Left cardiac atrium (tissue), 4 donors: ENCODE data around the gene KLK2. TPM values are rescaled to one million over a fixed set of nuclear protein-coding genes. Genes with fewer than 3 reads are reported as not detected.

Source experiments
- ATAC-seq, 2 donors: fragments of 200-7000 bp; cut with Tn5 transposase; one replicate each; pipeline ENCODE4 v1.9.1; 2020; ENCODE audit warnings: mild to moderate bottlenecking in 2 of 2, moderate library complexity in 2 of 2
- DNase-seq: peaks from one replicate; pipeline ENCODE4 v3.0.0-alpha.2; 2020
- intact Hi-C, 2 donors: fragments of 100-400 bp; cut with DNase I; formaldehyde crosslinking; loops; one replicate each; pipeline versions ENCODE4 v1.14.1 to v1.15.1; 2022 to 2023
- total RNA-seq, 2 donors: library from RNA; stranded (reverse); fragmentation: NEBNext Ultra II Directional; extraction: Animal tissue kit (Norgen Biotek cat#: 25700); gene quantifications; one replicate each; pipeline ENCODE4 v1.2.1, GENCODE V29; 2021
- donor health status: DM: no; HTN: yes; CAD: no.
- donor health status: DM: no; HTN: yes; CAD: no; lungs with severe emphysema.
- donor health status: DM: yes; HTN: yes; CAD: no.
- donor health status: Dilated cardiomyopathy.

KLK2 gene
- total RNA-seq, 2 donors from 2014 or later: not detected

DNA sequence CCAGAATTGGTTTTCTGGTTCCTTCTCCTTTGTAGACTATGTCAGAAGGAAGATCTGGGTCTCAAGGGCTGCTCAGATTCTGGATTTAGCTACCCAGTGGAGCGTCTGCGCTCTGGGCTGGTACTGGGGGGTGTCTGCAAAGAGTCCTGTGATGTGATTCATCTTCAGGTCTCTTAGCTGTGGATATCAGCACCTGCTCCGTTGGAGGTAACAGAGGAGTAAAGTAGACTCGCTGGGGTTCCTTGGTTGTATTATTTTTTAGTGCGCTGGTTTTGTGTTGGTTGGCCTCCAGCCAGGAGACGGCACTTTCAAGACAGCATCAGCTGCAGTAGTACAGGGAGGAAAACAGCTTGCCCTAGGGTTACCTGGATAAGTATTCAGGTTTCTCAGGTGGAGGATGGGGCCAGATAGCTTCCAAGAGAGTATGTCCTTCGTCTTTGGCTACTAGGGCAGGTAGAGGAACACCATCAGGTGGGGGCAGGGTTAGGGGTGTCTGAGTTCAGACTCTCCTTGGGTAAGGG is 29.5 kb upstream of the KLK2 start:
- DNase-seq (no peak), ATAC-seq (no peak)
- intact Hi-C loops: no loop called here

GRCh38 chr19:50844296-50844935 is 28.8 kb upstream of the KLK2 start:
- ATAC-seq: no peak
- no peak for DNase-seq
- intact Hi-C loops: no loop called here

- intact Hi-C loops: no loop called here
- DNase-seq (no peak), ATAC-seq (no peak)
Observed at GRCh38 chr19:50850738-50851137, 22.5 kb upstream of the KLK2 start.

GRCh38 chr19:50851620-50852019 is 21.6 kb upstream of the KLK2 start:
- DNase-seq: no peak
- intact Hi-C loops: no loop called here
- no peak for ATAC-seq

GRCh38 chr19:50854636-50855410 is 18.4 kb upstream of the KLK2 start, which contains the start of gene KLK3:
TSS of gene KLK3 (plus strand) at chr19:50854915. CDS start at chr19:50854956, 41 bp downstream.
- DNase-seq (no peak), ATAC-seq (no peak)
- intact Hi-C loops: no loop called here

- DNase-seq (no peak), ATAC-seq (no peak)
- intact Hi-C loops: no loop called here
Observed at GRCh38 chr19:50857366-50857765, 15.9 kb upstream of the KLK2 start.

DNA sequence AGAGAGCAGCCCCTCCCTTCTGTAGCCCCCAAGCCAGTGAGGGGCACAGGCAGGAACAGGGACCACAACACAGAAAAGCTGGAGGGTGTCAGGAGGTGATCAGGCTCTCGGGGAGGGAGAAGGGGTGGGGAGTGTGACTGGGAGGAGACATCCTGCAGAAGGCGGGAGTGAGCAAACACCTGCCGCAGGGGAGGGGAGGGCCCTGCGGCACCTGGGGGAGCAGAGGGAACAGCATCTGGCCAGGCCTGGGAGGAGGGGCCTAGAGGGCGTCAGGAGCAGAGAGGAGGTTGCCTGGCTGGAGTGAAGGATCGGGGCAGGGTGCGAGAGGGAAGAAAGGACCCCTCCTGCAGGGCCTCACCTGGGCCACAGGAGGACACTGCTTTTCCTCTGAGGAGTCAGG is 14.4 kb upstream of the KLK2 start:
- DNase-seq (no peak), ATAC-seq (no peak)
- intact Hi-C loops: no loop called here

GRCh38 chr19:50859849-50860248 is 13.4 kb upstream of the KLK2 start:
- DNase-seq (no peak), ATAC-seq (no peak)
- intact Hi-C loops: no loop called here

GRCh38 chr19:50861010-50861409 is 12.2 kb upstream of the KLK2 start:
- ATAC-seq (no peak), DNase-seq (no peak)
- intact Hi-C loops: no loop called here

- intact Hi-C loops: no loop called here
- DNase-seq: no peak
- no peak for ATAC-seq
Observed at GRCh38 chr19:50861496-50862286, 11.5 kb upstream of the KLK2 start.

DNA sequence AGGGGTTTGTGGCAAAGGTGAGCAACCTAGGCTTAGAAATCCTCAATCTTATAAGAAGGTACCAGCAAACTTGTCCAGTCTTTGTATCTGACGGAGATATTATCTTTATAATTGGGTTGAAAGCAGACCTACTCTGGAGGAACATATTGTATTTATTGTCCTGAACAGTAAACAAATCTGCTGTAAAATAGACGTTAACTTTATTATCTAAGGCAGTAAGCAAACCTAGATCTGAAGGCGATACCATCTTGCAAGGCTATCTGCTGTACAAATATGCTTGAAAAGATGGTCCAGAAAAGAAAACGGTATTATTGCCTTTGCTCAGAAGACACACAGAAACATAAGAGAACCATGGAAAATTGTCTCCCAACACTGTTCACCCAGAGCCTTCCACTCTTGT is 3.8 kb upstream of the KLK2 start:
- ATAC-seq (no peak), DNase-seq (no peak)
- intact Hi-C loops: no loop called here

DNA sequence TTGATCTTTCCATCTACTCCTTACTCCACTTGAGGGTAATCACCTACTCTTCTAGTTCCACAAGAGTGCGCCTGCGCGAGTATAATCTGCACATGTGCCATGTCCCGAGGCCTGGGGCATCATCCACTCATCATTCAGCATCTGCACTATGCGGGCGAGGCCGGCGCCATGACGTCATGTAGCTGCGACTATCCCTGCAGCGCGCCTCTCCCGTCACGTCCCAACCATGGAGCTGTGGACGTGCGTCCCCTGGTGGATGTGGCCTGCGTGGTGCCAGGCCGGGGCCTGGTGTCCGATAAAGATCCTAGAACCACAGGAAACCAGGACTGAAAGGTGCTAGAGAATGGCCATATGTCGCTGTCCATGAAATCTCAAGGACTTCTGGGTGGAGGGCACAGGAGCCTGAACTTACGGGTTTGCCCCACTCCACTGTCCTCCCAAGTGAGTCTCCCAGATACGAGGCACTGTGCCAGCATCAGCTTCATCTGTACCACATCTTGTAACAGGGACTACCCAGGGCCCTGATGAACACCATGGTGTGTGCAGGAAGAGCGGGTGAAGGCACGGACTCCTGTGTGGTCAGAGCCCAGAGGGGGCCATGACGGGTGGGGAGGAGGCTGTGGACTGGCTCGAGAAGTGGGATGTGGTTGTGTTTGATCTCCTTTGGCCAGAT is 2.7 kb upstream of the KLK2 start:
- ATAC-seq (no peak), DNase-seq (no peak)
- intact Hi-C loops: no loop called here

DNA sequence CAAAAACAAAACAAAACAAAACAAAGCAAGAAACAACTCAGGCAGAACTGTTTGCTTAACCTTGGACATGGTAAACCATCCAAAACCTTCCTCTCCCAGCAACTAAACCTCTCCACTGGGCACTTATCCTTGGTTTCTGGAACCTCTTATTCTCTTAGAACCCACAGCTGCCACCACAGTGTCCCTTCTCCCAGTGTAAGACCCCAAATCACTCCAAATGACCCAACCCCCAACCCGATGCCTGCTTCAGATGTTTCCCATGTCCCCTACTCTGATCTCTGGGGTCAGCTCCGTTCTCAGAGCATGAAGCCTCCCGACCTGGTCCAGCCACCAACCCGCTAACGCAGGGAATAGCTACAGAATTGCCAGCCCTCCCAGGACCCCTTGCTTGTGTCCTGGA is 972 bp downstream of the KLK2 start:
- intact Hi-C loops: no loop called here
- DNase-seq (no peak), ATAC-seq (no peak)

DNA sequence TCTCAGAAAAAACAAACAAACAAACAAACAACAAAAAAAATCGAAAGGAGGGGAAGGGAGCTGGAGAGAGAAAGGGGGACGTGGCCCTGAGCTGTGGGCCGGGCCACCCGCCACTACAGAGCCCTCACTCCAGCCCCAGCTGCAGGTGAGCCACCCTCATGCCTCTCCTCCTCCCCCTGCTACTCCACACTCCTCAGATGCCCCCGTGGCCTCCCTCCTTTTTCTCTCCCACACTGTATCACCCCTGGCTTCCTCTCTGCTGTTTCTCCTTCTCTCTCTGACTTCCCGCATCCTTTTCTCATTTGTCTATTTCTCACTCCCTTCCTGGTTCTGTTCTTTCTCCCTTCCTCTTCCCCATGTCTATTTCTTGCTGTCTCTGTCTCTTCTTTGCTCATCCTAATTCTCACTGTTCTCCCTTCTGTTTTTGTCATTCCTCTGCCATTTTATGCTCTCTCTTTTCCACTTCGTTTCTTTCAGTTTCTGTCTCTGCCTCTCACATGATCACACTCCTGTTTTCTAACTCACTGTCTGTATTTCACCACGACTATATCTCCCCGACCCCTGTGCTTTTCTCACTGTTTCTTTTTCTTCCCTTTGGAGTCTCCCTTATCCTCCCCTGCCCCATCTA is 2.7 kb downstream of the KLK2 start:
- no peak for DNase-seq
- intact Hi-C loops: no loop called here
- no peak for ATAC-seq

GRCh38 chr19:50876456-50876855 is 3.2 kb downstream of the KLK2 start:
- no peak for DNase-seq
- ATAC-seq: no peak
- intact Hi-C loops: no loop called here

GRCh38 chr19:50877338-50877737 is 4.1 kb downstream of the KLK2 start:
- intact Hi-C loops: no loop called here
- ATAC-seq: no peak
- no peak for DNase-seq

DNA sequence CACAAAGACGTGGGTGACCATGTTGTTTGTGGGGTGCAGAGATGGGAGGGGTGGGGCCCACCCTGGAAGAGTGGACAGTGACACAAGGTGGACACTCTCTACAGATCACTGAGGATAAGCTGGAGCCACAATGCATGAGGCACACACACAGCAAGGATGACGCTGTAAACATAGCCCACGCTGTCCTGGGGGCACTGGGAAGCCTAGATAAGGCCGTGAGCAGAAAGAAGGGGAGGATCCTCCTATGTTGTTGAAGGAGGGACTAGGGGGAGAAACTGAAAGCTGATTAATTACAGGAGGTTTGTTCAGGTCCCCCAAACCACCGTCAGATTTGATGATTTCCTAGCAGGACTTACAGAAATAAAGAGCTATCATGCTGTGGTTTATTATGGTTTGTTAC is 5.6 kb downstream of the KLK2 start:
- intact Hi-C loops: no loop called here
- ATAC-seq (no peak), DNase-seq (no peak)

- DNase-seq (no peak), ATAC-seq (no peak)
- intact Hi-C loops: no loop called here
Observed at GRCh38 chr19:50880241-50880640, 7.0 kb downstream of the KLK2 start.

GRCh38 chr19:50882188-50882587 is 8.9 kb downstream of the KLK2 start:
- ATAC-seq (no peak), DNase-seq (no peak)
- intact Hi-C loops: no loop called here
